Bone marrow (tissue), 2 donors: ENCODE data around the gene ABTB2.

ENCODE experiments used
- DNase-seq, 2 donors: peaks; one replicate each; lab custom pipeline; 2025; lab: John Stamatoyannopoulos, UW

The ABTB2 gene

DNA sequence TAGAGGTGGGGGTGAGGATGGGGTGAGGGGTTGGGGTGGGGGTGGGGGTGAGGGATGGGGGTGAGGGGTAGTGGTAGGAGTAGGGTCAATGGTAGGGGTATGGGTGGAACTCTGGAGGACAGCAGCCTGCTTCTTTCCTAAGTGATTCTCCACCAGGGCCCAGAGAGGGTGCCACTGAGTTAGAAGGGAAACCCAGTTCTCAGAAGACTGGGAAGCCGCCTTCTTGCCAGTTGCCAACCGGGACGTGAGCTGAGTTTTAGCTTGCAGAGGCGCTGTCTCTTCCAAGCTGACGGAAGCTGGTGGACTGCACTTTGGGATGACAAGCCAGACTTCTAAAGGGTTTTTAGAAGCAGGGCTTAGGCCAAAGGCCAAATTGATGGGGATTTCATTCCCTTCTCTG lies 148.0 kb downstream of the ABTB2 start:
- no peak for DNase-seq

GRCh38 chr11:34208266-34209135 lies 149.3 kb downstream of the ABTB2 start:
- DNase-seq = peak in 1 of 2 donors; percentile 24

DNA sequence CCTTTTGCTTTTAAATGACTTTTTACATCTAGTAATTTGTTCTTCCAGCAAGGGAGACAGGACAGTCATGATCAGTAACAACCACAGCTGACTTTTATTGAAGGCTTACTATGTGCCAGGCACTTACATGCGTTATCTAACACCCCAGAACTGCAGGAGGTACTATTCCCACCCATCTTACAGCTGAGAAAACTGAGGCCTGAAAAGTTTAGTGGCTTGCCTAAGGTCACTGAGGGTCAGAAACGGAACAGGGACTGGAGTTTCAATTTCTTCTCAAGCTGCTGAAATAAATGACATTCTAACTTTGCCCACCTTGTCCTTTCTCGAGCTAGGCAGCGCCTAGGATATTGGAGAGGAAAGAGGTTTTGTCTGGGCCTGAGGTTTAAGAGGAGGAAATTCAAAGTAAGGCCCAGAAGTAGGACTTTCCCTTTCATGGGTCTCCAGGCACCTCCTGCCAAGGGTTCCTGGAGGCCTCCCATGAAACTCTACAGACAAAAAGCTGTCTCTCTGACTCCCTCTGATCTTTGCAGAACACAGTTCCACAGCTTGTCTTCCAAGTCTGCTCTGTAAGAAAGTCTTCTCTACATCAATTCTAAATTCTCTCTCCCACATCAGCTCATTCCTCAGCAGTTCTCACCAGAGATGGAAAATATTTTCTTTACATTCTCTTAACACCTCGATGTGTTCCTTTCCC lies 150.2 kb downstream of the ABTB2 start:
- no peak for DNase-seq

DNA sequence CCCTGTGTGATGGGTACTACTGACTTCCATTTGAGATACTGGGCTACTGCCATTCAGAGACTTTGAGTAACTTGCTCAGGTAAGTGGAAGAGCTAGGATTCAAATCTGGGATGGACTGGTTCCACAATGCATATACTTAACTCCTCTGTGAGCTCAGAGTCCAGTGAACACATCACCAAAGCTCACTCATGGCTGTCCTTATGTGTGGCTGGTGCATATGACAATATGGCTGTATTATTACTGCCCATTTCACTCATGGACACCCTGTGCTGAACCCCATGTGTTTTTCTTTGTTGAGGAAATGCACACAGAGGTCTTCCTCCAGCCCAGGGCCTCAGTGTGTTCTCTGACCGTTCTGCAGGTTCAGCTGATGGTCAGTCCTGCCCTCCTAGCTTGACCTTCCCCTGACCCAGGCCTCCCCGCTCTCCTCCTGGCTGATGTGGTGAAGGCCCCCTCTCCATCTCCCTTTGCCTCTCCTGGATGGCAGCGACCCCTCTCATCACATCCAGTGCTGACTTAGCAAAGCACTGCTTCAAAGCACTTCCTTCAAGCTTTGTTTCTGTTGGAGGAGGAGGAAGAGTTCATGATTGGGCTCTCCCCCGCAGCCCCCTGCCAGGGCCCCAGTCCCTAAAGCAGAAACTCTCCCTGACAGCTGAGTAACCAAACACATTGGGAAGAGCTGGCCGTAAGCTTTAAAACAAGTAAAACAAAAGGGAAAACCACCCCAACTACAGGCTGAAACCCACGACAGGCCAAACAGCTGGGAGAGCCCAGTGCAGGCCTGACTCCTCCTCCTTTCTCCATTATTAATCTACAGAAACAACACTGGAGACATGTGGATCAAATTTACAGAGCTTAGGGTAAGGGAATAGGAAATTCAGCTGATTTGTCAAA lies 151.2 kb downstream of the ABTB2 start:
- DNase-seq = no peak

- no peak for DNase-seq
These were observed 152.3 kb downstream of the ABTB2 start for GRCh38 chr11:34205326-34206035.

DNA sequence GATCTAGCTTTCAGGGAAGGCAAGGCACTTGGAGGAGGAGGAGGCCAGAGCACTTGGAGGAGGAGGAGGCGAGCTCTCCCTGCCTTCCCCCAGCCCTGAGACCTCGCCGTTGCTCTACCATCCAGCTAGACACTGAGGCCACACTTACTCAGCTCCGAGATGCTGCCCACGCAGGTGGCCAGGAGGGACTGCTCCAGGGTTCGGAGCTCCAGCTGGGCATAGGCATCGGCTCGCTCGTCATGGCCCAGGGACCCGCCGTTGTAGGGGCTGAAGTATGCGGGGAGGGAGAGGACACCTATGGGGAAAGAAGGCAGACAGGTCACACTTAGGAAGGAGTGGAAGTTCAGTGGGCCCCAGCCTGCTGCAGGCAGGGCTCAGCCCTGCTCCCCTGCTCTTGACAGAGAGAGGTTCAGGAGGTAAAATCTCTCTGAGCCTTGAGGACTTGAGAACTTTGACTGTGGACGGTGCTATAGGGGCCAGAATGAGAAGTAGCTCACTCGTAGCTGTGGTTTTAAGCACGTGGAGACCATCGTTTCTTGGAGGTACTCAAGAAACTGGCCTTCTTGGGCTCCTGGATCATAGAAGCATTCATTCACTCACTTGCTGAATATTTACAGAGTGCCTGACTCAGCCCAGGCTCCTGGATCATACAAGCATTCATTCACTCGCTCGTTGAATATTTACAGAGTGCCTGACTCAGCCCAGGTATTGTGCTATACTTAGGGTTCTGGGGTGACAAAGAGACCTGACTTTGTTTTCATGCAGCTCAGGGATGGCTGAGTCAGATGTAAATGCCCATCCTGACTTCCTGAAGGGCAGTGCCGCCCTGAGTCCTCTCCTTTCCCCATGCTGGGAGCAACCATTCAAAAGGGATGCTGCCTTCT lies 153.2 kb downstream of the ABTB2 start:
- no peak for DNase-seq

GRCh38 chr11:34203377-34203871 lies 154.4 kb downstream of the ABTB2 start:
- no peak for DNase-seq

DNA sequence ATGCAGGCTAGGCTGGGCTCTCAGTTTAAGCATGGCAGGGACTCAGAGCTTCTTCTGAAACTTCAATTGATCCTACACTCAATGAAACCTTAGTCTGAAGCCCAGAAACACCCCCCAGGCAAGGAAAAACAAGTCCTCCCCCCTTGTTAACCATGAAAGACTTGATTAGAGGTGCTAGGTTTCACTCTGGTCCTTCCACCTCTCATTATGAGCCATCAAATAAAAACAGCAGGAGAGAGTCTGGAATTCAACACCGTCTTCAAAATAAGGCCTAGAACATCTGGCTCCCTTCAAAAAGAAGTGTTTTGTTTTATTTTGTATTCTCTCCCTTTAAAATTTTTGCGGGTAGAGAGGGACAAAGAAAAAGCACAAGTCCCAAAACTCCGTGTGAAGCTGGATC lies 156.7 kb downstream of the ABTB2 start:
- DNase-seq = no peak

DNA sequence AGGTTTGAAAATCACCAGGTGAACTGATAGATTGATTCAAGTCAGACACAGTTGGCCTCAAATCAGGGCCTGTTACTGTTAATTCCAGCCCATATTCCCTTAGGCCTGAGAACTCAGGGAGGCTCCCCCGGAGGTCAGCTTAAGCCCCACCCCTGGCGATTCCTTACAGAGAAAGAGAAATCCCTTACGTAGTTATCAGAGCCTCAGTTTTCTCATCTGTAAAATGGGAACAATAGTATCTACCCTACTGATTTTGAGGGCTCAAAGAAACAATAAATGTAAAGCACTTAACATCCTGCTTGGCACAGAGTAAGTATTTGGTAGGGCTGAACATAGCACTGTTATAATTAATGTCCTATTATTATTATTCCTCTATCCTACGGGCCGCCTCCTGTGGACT lies 158.3 kb downstream of the ABTB2 start:
- no peak for DNase-seq

GRCh38 chr11:34198523-34198922 lies 159.3 kb downstream of the ABTB2 start:
- DNase-seq = no peak

DNA sequence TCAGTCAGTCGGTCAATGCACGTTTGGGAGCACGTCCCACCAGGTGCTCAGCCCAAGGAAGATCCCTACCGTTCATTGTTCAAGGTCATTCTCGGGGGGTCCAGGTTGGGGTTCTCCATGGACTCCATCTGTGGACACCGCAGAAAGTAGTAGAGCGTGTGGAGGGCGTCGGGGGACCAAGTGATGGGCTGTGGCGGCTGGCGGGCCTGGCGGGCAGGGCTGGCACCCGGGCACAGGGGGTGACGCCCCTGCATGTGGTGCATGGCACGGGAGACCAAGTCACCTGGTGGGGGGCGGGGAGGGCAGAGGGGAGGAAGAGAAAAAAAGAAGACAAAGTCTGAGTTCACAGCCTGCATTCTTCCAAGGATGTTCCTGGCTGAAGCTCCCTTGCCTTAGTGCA lies 160.6 kb downstream of the ABTB2 start:
- DNase-seq = no peak

DNA sequence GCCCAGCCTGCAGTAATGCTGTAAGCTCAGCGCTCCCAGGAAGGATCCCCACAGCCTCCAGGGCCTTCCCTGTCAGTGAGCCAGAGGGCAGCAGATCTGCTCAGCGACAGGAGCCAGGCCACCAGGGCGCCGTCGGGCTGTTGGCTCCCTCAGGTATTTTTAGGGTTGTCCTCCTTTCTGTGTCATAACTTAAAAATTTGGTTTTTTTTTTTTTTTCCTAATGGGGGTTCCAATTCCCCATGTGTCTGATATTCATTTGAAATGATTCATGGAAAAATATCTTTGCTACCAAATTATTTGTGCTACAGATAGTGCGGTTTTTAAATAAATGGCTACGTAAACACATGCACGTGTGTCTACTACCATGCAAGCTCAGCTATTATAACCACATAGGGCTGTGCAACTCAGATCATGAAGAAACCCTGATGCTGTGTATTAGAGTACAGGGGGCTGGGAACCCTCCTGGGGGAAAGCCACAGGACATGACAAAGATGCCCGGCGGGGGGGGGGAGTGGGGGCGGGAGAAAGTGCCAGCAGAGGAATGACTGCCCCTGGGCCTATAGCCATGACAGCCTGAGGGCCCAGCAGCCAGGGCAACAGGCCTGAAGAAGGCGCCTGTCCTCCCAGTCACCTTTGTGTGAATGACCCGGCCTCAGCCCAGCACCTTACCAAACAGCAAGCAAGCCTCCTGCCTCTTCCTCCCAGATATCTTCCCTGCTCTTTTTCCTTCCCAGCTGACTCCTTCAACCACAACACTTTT lies 163.1 kb downstream of the ABTB2 start:
- no peak for DNase-seq

DNA sequence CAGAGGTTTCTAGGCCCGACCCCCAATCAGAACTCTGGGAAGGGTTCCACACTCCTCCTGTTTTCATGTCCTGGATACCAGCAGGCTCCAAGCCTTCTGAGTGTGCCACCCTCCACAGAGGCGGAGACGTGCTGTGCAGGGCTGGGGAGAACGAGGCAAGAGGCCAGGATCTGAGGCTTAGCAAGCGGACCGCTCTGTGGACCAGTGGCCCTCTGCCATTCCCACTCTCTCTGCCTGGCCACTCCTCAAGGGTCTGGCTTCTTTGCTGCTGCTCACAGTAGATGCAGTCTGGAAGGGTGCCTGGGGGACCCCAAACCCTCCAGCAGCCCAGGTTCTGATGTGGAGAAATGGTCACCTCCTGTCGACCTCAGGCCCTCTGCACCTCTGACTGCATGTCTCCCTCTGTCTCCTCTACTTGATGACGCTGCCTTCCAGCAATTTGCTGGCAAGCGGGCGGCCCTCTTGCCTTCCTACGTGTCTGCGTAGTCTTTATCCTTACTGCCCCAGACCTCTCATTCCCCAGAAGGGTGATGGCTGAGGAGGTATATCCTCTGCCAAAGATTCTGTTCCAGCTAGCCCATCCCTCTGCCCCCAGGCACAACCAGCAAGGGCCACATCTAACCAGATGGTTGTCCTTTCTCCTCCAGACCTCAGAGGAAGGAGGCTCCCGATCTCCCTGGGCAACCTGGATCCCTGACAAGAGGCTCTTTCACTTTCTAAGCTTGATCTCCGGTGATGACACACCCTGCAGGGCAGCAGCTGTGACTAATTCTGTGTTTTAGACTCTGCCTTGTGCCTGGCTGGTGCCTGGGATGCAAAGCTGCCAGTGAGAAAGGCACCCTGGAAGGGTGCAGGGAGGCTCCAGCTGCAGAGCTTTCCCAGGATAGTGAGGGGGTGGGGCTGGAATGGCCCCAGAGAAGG lies 165.1 kb downstream of the ABTB2 start:
- no peak for DNase-seq

GRCh38 chr11:34191578-34191977 lies 166.2 kb downstream of the ABTB2 start:
- no peak for DNase-seq

GRCh38 chr11:34190192-34191139 lies 167.3 kb downstream of the ABTB2 start:
- no peak for DNase-seq

DNA sequence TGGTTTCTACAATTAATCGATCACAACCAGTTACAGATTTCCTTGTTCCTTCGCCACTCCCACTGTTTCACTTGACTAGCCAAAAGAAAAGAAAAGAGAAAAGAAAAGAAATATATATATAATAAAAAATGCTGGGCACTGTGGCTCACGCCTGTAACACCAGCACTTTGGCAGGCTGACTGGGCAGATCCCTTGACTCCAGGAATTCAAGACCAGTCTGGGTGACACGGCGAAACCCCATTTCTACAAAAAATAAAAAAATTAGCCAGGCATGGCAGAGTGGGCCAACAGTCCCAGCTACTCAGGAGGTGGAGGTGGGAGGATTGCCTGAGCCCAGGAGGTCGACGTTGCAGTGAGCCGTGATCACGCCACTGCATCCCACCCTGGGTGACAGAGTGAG lies 168.6 kb downstream of the ABTB2 start:
- DNase-seq = no peak

GRCh38 chr11:34188181-34188580 lies 169.6 kb downstream of the ABTB2 start:
- no peak for DNase-seq
